Calu3 (cell line): ENCODE data around the gene BPIFB6. TPM values are rescaled to one million over a fixed set of nuclear protein-coding genes. Genes with fewer than 3 reads are reported as not detected.

Experiments
- BruUV-seq: library from RNA; stranded (reverse); fragments of 400-500 nt; replicated peaks from 2 replicates; lab custom pipeline; 2021; lab: Mats Ljungman, UMichigan
- CTCF ChIA-PET: fragments of 300-600 bp; sonication (Branson Sonifier 250); formaldehyde crosslinking; loops from one replicate; lab custom pipeline; 2022; ENCODE audit warnings: antibody characterized with exemption; lab: Charles Lee
- DNase-seq: peaks from one replicate; pipeline ENCODE4 v3.0.0; 2022
- H3K27ac Mint-ChIP-seq: one replicate; pipeline ENCODE4 v1.8.0; 2022; ENCODE audit warnings: mixed read lengths; ENCODE audit not compliant: unreplicated experiment
- H3K27me3 Mint-ChIP-seq: one replicate; pipeline ENCODE4 v1.8.0; 2022; ENCODE audit warnings: mixed read lengths; ENCODE audit not compliant: unreplicated experiment
- H3K36me3 Mint-ChIP-seq: one replicate; pipeline ENCODE4 v1.8.0; 2022; ENCODE audit warnings: mild to moderate bottlenecking, moderate library complexity, mixed read lengths; ENCODE audit not compliant: insufficient read depth, unreplicated experiment
- H3K4me1 Mint-ChIP-seq: one replicate; pipeline ENCODE4 v1.8.0; 2022; ENCODE audit warnings: mild to moderate bottlenecking, low read depth, mixed read lengths; ENCODE audit not compliant: unreplicated experiment
- H3K4me3 Mint-ChIP-seq: one replicate; pipeline ENCODE4 v1.8.0; 2022; ENCODE audit warnings: mild to moderate bottlenecking, low read depth, moderate library complexity, mixed read lengths; ENCODE audit not compliant: unreplicated experiment
- H3K9me3 Mint-ChIP-seq: one replicate; pipeline ENCODE4 v1.8.0; 2022; ENCODE audit warnings: low read depth, mixed read lengths; ENCODE audit not compliant: unreplicated experiment
- intact Hi-C: fragments of 100-400 bp; cut with micrococcal nuclease; formaldehyde crosslinking; loops from one replicate; pipeline ENCODE4 v1.10.0; 2022; ENCODE audit not compliant: unreplicated experiment
- total RNA-seq: library from RNA; stranded (reverse); gene quantifications from 2 replicates; pipeline ENCODE4 v1.2.3, GENCODE V29; 2022
- TF ChIP-seq, protein P1 (sequence below): fragments of 200-600 bp; IDR thresholded peaks from one replicate; pipeline ENCODE4 v1.8.0; 2022; ENCODE audit warnings: antibody characterized with exemption; ENCODE audit not compliant: unreplicated experiment

The BPIFB6 gene
- total RNA-seq, 1 experiment from 2014 or later: not detected

DNA sequence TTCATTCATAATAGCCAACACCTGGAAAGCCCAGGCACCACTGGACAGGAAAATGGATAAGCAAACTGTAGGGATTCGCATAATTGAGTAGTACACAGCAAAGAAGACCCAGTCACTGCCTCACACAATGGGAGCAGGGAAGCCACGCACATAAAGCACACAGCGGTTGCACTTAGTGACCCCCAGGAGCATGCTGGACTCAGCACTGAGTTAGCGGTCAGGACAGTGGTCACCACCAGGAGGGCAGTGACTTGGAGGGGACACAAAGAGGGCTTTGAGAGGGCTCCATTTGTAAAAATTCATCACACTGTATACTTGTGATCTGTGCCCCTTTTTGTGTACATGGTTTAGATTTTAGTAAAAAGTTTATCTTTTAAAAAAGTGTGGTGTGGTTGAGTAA, 19.9 kb downstream of the BPIFB6 start:
- peaks cover 93% of the 10 kb centered on the region for H3K27me3 Mint-ChIP-seq
- H3K4me3 Mint-ChIP-seq: no peak overlapping the region
- H3K27ac Mint-ChIP-seq: no peak overlapping the region
- no TSS peak for BruUV-seq
- peaks cover 5% of the 10 kb centered on the region for H3K36me3 Mint-ChIP-seq
- no peaks in the 10 kb centered on the region for H3K9me3 Mint-ChIP-seq
- H3K4me1 Mint-ChIP-seq: no peaks in the 10 kb centered on the region
- TF ChIP-seq, protein P1, sequence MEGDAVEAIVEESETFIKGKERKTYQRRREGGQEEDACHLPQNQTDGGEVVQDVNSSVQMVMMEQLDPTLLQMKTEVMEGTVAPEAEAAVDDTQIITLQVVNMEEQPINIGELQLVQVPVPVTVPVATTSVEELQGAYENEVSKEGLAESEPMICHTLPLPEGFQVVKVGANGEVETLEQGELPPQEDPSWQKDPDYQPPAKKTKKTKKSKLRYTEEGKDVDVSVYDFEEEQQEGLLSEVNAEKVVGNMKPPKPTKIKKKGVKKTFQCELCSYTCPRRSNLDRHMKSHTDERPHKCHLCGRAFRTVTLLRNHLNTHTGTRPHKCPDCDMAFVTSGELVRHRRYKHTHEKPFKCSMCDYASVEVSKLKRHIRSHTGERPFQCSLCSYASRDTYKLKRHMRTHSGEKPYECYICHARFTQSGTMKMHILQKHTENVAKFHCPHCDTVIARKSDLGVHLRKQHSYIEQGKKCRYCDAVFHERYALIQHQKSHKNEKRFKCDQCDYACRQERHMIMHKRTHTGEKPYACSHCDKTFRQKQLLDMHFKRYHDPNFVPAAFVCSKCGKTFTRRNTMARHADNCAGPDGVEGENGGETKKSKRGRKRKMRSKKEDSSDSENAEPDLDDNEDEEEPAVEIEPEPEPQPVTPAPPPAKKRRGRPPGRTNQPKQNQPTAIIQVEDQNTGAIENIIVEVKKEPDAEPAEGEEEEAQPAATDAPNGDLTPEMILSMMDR: no peak
- CTCF ChIA-PET: no interaction called here
- intact Hi-C loops: no loop called here
- DNase-seq: no peak

- H3K9me3 Mint-ChIP-seq: no peaks in the 10 kb centered on the region
- DNase-seq: no peak
- no peaks in the 10 kb centered on the region for H3K4me1 Mint-ChIP-seq
- TF ChIP-seq, protein P1: no peak
- no peak within 1 kb of the TSS for H3K27ac Mint-ChIP-seq
- BruUV-seq: no TSS peak
- CTCF ChIA-PET: interaction anchor here (1.8 kb wide), 1 partner anchor 11 kb away, joined by 3 read pairs; no protein-coding TSS in a partner anchor
- no peak within 1 kb of the TSS for H3K4me3 Mint-ChIP-seq
- peaks cover 89% of the 10 kb centered on the region for H3K27me3 Mint-ChIP-seq
- H3K36me3 Mint-ChIP-seq: peaks cover 5% of the 10 kb centered on the region
- intact Hi-C loops: no loop called here
Measured at GRCh38 chr20:33053291-33054106, 22.1 kb downstream of the BPIFB6 start, which contains the start of gene BPIFB3. TSS of gene BPIFB3 (plus strand) at chr20:33053903. CDS start at chr20:33055436, 1,533 bp downstream.

GRCh38 chr20:33054381-33054780, 22.9 kb downstream of the BPIFB6 start:
- Mint-ChIP-seq H3K36me3 (peaks cover 5% of the 10 kb centered on the region), H3K4me3 (no peak overlapping the region), H3K4me1 (no peaks in the 10 kb centered on the region), H3K27ac (no peak overlapping the region), H3K27me3 (peaks cover 89% of the 10 kb centered on the region), H3K9me3 (no peaks in the 10 kb centered on the region)
- DNase-seq: no peak
- intact Hi-C loops: no loop called here
- TF ChIP-seq, protein P1: no peak
- BruUV-seq: no TSS peak
- CTCF ChIA-PET: interaction anchor here (1.8 kb wide), 1 partner anchor 12 kb away, joined by 3 read pairs; no protein-coding TSS in a partner anchor

GRCh38 chr20:33054791-33055190, 23.3 kb downstream of the BPIFB6 start:
- no TSS peak for BruUV-seq
- H3K9me3 Mint-ChIP-seq: no peaks in the 10 kb centered on the region
- no peak overlapping the region for H3K4me3 Mint-ChIP-seq
- CTCF ChIA-PET: interaction anchor here (1.8 kb wide), 1 partner anchor 12 kb away, joined by 3 read pairs; no protein-coding TSS in a partner anchor
- intact Hi-C loops: no loop called here
- H3K36me3 Mint-ChIP-seq: peaks cover 5% of the 10 kb centered on the region
- H3K4me1 Mint-ChIP-seq: no peaks in the 10 kb centered on the region
- H3K27ac Mint-ChIP-seq: no peak overlapping the region
- no peak for DNase-seq
- peaks cover 89% of the 10 kb centered on the region for H3K27me3 Mint-ChIP-seq
- TF ChIP-seq, protein P1: no peak
